HG02610 (cell line): ENCODE measurements around the gene SLC39A6.
A peak's percentile ranks its signal among the peaks of the same experiment; 100 is the strongest.
"Not testable (repeated sequence)": the region's sequence is repeated elsewhere in the genome, so short reads cannot be mapped to it uniquely, and the experiment has no call there.

ENCODE experiments used
- ATAC-seq: cut with Tn5 transposase; IDR thresholded peaks from one replicate; pipeline ENCODE4 v1.9.1; 2021; ENCODE audit warnings: mild to moderate bottlenecking, moderate library complexity; ENCODE audit not compliant: unreplicated experiment

SLC39A6 gene, protein sequence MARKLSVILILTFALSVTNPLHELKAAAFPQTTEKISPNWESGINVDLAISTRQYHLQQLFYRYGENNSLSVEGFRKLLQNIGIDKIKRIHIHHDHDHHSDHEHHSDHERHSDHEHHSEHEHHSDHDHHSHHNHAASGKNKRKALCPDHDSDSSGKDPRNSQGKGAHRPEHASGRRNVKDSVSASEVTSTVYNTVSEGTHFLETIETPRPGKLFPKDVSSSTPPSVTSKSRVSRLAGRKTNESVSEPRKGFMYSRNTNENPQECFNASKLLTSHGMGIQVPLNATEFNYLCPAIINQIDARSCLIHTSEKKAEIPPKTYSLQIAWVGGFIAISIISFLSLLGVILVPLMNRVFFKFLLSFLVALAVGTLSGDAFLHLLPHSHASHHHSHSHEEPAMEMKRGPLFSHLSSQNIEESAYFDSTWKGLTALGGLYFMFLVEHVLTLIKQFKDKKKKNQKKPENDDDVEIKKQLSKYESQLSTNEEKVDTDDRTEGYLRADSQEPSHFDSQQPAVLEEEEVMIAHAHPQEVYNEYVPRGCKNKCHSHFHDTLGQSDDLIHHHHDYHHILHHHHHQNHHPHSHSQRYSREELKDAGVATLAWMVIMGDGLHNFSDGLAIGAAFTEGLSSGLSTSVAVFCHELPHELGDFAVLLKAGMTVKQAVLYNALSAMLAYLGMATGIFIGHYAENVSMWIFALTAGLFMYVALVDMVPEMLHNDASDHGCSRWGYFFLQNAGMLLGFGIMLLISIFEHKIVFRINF

DNA sequence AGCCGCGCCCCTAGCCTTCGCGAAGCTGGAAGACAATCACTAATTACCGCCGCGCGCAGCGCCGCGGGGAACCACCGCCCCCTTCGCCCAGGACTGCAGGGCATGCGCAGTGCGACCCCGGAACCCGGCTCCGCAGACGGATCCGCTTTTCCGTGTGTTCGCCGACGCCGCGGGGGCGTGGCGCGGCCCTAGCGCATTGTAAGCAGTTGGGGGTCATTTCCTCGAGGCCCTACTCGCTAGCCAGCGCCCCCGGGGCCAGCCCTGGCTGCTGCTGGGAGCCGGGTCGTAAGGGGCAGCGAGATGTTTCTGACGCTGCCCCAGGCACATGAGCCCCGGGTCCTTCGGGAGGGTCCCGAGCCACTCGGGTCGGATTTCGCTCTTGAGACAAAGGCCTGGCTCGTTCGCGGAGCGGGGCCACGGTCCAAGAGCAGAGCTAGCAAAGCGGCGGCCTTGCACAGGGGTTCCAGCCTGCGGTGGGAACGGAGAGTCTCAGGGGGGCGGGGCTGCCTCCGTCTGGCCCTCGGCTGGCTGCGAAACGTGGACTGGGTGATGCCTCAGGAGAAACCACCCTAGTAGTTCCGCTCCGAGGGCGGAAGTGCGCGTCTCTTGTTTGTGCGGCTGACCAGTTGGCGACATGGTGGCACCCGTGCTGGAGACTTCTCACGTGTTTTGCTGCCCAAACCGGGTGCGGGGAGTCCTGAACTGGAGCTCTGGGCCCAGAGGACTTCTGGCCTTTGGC is at the start of gene SLC39A6, which contains the start of gene ELP2:
TSS of gene SLC39A6 (minus strand) at position 41 of the 739 bp plus-strand sequence. CDS start 2,333 bp downstream, outside the sequence.
TSS of gene ELP2 (plus strand) at position 600 of the 739 bp plus-strand sequence. CDS start at position 635, 35 bp downstream.
- peak; percentile 94 for ATAC-seq

DNA sequence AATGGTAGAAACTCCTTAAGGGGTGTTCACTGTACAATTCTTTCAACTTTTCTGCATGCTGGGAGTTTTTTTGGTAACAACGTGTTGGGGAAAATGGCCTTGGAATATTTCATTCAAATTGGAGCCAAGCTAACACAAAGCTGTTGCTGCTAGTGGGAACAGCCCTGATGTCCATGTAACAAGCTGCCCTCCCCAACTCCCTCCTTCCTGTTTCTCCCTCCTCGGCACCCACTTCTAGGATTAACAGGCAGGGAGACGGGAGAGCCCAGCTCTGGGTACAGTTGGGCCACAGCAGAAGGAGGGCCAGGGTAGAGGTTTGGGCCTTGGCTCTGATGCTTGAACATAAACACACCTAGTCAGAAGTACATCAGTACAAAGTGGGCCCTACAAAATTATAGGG is 48.8 kb upstream of the SLC39A6 start:
- ATAC-seq: no peak

DNA sequence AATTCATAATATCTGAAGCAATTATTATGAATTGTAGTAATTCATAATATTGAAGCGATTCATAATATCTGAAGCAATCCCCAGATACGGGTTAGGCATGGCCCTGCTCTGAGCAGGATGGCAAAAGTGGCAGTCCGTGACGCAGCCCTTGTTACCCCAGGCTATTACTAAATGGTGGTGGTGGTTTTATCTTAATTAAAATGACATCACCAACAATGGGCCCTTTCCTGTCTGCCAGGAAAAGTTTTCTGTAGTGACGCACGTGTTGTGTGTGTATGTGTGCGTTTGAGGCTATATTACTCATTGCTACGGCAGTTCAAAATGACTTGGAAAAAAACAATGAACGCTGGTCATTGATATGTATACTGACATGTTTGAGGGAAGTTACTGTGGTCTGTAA is 47.6 kb upstream of the SLC39A6 start:
- no peak for ATAC-seq

DNA sequence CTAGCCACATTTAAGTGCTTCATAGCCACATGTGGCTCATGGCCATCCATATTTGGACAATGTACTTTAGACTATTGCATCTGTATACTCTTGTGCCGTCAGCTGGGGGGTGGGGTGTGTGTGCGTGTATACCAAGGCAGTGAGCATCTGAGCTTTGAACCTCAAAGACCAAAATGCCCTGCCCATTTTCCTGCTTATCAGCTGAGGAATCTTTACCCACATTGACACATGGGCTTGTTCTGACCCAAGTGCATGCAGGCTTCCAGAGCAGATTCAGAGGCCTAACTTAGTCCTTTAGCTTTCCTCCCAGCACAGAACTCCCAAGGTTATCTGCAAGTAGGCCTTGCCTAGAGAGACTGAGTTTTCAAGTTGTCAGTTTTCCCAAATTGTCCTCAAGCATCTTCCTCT is 47.0 kb upstream of the SLC39A6 start:
- no peak for ATAC-seq

DNA sequence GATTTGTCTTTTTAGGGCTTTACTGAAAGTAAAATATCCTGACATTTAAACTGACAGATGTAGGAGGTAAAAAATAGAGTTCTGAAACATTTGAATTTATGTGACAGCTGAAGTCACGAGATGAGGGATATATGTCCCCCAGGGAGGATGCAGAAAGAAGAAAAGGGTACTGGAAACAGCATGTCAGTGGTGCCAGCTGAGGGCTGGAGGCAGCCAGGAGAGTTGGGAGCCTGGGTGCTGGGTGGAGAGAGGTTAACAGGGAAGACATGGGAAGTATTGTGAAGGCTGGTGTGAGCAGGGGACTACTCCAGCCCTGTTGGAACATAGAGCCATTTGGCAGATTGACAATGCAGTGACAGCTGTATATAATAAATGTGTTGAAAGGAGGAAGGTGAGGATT is 46.3 kb upstream of the SLC39A6 start:
- ATAC-seq: no peak

DNA sequence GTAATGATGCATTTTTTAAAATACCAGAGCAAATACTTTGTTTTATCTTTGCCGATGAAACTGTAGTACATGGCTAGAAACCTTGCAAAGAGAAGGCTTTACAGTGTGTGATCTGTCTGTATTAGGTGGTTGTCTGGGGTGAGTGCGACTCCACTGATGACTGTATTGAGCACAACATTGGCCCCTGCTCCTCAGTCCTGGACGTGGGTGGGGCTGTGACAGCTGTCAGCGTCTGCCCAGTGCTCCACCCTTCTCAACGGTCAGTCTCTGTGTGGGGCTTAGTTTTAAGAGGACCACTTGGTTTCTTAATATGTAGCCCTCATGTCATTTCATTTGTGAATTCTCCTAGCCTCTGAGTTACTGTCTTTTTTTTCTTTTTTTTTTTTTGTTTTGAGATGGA is 40.8 kb upstream of the SLC39A6 start:
- no peak for ATAC-seq

DNA sequence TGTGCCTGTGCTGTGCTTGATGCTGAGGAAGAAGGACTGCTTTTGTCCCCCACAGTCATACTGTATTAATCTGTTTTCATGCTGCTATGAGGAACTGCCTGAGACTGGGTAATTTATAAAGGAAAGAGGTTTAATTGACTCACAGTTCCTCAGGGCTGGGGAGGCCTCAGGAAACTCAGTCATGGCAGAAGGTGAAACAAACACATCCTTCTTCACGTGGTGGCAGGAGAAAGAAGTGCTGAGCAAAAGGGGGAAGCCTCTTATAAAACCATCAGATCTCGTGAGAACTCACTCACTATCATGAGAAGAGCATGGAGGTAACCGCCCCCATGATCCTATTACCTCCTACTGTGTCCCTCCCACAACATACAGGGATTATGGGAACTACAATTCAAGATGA is 39.2 kb upstream of the SLC39A6 start:
- ATAC-seq: not testable (repeated sequence)

DNA sequence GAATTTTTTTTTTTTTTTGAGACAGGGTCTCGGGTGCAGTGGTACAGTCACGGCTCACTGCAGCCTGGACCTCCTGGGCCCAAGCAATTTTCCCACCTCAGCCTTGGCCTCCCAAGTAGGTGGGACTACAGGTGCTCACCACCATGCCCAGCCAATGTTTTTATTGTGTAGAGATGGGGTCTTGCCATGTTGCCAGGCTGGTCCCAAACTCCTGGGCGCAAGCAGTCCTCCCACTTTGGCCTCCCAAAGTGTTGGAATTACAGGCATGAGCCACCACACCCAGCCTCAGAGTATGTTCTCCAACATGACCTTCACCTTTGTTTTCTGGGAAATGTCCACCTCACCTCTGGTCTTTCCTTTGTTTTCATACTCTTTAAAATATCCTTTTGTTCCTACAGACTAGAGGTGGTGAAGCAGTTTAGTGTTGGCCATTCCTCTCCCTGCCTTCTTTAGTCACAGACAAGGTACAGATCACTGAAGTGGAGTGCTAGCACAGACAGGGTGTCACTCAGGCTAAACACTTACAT is 38.6 kb upstream of the SLC39A6 start:
- ATAC-seq: no peak

DNA sequence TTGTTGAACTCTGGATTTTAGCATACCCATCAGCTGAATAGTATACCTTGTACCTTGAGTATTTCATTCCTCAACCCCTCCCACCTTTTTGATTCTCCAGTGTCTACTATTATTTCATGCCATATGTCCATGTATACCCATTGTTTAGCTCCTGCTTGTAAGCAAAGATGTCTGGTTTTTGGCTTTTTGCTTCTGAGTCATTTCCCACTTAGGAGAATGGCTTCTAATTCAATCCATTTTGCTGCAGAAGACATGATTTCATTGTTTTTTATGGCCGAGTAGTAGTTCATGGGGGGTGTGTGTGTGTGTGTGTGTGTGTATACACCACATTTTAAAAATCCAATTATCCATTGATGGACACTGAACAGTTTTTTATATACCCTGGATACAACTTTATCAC is 33.8 kb upstream of the SLC39A6 start:
- no peak for ATAC-seq

DNA sequence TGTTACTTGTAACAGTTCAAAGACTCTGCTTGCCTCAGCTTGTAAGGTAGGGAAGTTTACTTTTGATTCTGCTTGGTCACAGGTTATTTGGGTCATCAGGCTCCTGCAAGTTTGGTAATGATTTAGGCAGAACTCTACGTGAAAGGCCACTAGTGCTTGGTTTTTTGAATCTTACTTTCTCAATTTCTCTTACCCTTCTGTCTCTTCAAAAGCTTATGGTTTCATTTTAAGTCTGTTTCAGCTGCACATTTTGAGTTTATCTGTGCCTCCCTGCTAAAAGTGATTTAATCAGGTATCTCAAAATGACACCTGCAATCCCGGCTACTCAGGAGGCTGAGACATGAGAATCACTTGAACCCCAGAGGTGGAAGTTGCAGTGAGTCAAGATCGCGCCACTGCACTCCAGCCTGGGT is 31.8 kb upstream of the SLC39A6 start:
- ATAC-seq: no peak

DNA sequence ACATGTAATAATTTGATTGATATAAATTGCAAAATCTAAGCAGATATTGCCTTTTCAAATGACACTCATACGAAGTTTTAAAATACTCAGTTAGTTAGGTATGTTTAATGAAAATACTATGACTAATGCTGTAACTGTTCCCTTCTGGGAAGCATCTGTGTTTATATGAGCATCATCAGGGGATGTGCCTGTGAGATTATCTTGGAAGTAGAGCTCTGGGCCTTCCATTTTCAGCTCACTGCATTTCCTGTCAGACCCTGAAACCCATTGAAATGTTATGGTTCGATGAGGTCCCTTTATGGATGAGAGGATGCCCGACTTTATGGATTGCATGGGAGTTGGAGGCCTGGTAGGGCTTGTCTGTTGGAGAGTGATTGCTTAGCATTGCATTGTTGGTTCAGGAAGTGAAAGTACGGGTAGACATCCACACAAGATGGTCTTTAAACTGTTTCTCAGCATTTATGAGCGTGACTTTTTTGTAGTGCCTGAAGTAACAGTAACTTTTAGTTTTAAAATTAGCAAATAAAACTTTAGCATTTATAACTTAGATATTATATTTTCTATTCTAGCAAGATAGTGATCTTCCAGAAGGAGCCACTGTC is 29.2 kb upstream of the SLC39A6 start:
- no peak for ATAC-seq

DNA sequence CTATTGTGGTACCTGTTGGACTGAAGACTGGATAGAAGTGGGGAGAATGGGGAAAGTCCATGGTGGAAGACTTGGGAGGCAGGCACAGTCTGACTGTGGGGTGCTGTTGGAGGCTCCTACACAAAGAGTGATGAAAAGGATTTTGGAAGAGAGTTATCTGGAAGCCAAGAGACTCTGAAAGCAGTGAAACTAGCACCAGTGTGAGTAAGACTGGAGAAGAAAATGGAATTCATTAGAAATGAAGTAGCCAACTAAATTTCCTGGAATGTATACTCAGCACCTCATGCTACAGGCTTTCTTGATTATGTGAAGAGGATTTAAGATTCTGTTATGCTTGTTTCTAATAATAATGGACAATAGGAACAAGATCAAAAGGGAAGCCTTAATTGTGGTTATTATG is 28.3 kb upstream of the SLC39A6 start:
- no peak for ATAC-seq

DNA sequence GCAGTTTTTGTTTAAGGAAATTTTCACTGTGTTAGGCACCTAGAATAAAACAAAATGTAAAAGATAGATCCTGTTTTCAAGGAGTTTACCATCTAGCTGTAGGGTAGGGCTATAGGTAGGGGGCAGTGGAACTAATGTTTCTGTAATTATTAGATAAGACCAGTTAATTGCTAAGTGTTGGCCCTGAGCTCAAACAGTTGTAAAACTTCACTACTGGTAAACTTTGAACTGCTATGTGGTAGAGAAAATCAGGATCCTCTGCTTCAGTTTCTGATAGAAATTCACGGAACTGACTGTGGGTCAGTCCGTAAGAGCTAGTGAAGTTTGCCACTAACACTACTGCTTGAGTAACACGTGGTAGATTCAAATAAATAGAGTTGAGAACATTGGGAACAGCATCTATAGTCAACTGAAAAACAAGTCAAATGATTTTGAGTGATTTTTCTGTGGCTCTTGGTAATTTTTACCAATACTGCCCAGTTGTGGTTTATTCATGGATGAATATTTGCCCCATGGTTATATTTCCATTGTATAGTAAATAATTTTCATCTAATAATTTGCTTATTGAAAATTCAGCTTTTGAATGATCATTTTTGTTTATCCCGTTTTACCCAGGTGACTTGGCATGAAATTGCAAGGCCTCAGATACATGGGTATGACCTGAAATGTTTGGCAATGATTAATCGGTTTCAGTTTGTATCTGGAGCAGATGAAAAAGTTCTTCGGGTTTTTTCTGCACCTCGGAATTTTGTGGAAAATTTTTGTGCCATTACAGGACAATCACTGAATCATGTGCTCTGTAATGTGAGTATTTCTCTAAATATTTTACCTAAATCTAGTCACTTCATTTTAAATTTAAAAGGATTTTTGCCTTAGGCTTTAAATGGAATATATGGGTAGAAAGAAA is 27.0 kb upstream of the SLC39A6 start:
- no peak for ATAC-seq

DNA sequence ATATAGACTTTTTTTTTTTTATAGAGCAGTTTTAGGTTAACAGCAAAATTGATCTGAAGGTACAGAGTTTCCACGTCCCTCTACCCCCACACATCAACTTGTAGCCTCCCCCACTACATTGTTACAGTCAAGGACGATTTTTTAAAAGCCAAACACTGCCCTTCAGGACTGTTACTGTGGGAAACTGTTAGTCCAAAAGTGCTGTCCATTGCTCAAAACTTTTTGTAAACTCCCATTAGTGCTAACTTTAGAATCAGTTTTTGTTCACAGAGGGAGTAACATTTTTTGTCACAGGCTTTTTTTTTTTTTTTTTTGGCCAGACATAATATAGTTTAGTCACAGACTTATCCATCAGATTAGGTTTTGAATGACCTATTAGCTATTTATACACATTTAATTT is 24.6 kb upstream of the SLC39A6 start:
- no peak for ATAC-seq

DNA sequence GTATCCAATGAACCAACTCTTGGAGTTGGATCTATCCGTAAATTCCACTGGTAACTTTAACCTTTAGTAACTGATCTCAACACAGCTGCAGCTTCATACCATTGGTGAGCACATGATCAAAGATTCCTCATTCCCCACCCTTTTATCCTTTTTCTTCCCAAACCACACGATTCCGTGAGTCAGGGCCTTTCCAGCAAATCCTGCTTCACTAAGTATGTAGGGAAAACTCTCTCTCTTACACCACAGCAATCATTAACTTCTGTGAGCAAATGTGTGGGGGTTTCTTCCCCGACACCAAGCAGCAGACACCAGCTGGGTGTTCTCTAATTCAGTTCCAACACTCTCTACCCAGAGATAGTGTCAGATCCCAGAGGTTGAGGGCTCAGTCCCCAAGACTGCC is 24.1 kb upstream of the SLC39A6 start:
- ATAC-seq: no peak

DNA sequence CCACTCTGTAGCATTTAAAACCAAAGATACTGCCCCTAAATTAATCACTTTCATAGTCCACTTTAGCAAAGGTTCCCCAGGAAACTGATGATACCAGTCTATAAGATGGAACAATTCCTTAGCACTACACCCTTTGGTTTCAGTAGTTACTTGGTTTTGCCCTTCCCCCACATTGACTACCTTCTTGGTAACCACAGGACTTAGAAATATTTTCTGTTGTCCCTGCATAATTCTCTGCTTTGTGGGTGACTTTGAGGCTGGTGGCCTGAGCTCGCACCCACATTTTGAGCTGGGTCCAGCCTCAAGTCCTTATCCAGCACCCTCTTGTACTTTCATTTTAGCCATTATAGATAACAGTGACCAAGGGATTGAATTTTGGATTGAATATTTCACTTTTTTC is 23.6 kb upstream of the SLC39A6 start:
- ATAC-seq: no peak

DNA sequence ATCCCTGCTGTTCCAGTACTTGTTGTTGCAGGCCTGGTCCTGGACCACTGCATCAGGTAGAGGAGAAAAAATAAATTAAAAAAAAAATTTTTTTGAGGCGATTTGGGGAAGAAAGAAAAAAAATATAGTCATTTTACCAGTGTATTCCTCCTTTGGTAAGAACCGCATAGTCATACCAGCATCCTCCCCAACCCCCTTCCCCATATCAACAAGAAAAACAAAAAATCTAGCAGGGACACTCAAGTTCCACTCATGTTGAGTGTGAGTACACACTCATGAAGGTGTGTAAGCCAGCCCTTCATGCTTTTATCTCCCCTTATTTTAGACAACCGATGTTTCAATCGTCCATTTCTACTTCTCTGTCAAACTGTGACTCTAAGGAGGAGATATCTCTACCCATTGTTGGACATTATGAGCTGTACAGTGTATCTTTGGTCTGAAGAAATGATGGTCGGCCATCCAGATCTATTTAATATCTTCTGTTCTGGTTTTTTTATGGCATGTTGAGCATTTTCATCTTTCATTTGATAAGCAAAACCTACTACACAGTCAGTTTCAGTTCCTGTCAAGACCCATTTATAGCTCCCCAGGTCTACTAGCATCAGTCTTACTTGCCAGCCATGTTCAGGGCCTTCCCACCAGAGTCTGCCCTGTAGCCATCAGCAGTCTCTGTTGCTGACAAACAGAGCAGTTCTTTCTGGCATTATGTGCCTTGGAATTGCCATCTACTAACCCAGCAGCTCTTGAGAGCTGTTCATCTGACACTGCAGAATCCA is 20.6 kb upstream of the SLC39A6 start:
- ATAC-seq: peak; percentile 95

DNA sequence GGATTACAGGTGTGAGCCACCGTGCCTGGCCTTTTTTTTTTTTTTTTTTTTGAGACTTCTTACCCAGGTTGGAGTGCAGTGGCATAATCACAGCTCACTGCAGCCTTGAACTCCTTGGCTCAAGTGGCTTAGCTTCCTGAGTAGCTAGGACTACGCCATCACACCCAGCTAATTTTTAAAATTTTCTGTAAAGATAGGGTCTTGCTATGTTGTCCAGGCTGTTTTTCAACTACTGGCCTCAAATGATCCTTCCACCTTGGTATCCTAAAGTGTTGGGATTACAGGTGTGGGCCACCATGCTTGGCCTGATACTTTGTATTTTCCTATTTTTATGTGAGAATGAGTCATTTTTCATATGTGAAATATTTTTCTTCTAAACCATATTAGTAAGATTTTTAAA is 14.3 kb upstream of the SLC39A6 start:
- no peak for ATAC-seq

DNA sequence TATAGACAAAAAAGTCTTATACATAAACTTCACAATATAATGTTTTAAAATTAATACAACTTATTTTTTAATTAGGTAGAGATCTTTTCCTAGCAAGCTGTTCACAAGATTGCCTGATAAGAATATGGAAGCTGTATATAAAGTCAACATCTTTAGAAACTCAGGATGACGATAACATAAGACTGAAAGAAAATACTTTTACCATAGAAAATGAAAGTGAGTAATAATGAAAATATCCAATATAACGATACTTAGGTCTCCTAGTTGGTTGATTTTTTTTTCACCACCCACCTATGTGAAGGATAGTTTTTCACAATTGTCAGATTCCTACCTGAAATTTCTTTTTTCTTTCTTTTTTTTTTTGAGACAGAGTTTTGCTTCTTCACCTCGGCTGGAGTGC is 13.6 kb upstream of the SLC39A6 start:
- ATAC-seq: no peak
